Esophagus squamous epithelium (tissue), 5 donors: ENCODE results near the gene RBM5. TPM values are rescaled to one million over a fixed set of nuclear protein-coding genes. Genes with fewer than 3 reads are reported as not detected.

ENCODE experiments used
- DNase-seq: peaks from one replicate; lab custom pipeline; 2025; lab: John Stamatoyannopoulos, UW
- H3K27ac ChIP-seq, 4 donors: fragments of 200-600 bp; sonication (generic); one replicate each; pipeline ENCODE4 v1.5.1; 2016 to 2019; ENCODE audit warnings: mild to moderate bottlenecking in 1 of 4
- H3K27me3 ChIP-seq, 4 donors: fragments of 200-600 bp; sonication (generic); 1 replicate in 3 of 4; 2 replicates in 1 of 4; pipeline versions ENCODE4 v1.5.1 to v1.6.0; 2017 to 2021; ENCODE audit warnings: antibody characterized with exemption in 1 of 4
- H3K36me3 ChIP-seq, 3 donors: fragments of 200-600 bp; sonication (generic); one replicate each; pipeline ENCODE4 v1.5.1; 2016 to 2019
- H3K4me1 ChIP-seq, 3 donors: fragments of 200-600 bp; sonication (generic); one replicate each; pipeline ENCODE4 v1.5.1; 2017 to 2019
- H3K4me3 ChIP-seq, 4 donors: fragments of 200-600 bp; sonication (generic); 1 replicate in 3 of 4; 2 replicates in 1 of 4; pipeline ENCODE4 v1.5.1; 2016 to 2019; ENCODE audit warnings: mild to moderate bottlenecking in 2 of 4, moderate library complexity in 1 of 4
- H3K9me3 ChIP-seq, 3 donors: fragments of 200-600 bp; sonication (generic); one replicate each; pipeline ENCODE4 v1.5.1; 2016 to 2019
- CTCF ChIP-seq, 6 experiments: fragments of 450-650 bp in 4 of 6; fragments of 200-600 bp in 2 of 6; sonication (generic) in 2 of 6; IDR thresholded peaks; one replicate each; pipeline ENCODE4 v1.5.1; 2016 to 2019; ENCODE audit warnings: antibody characterized with exemption in 6 of 6, mild to moderate bottlenecking in 4 of 6, moderate library complexity in 4 of 6
- POLR2A ChIP-seq, 4 donors: fragments of 450-650 bp; IDR thresholded peaks; one replicate each; pipeline ENCODE4 v1.6.1; 2017; ENCODE audit warnings: antibody characterized with exemption in 4 of 4, mild to moderate bottlenecking in 4 of 4, moderate library complexity in 3 of 4
- WGBS, 2 donors: methylation state at CpG; one replicate each; pipeline ENCODE4 v1.1.5; 2018; 5-methylcytosine and 5-hydroxymethylcytosine counted together
- intact Hi-C: fragments of 100-400 bp; cut with DNase I; formaldehyde crosslinking; loops from one replicate; pipeline ENCODE4 v1.15.0; 2022
- total RNA-seq, 4 donors: library from RNA; depleted of rRNA; stranded (reverse); fragments of >200 nt; gene quantifications; one replicate each; pipeline ENCODE4 v1.1.0, GENCODE V29; 2016
- donor health status: DM: yes; HTN: yes; CAD: no.

RBM5 gene
- total RNA-seq, 4 donors from 2014 or later = 60.1 to 197 (median 107) TPM

- WGBS, 2 donors = 20% methylated on average over 1 of the region's 2 CpGs; no CpG with 5 or more reads in 1 of the 2 donors
- intact Hi-C loops = no loop called here
- TF ChIP-seq CTCF (IDR thresholded peaks at IDR 0.05) (no peak), POLR2A (IDR thresholded peaks at IDR 0.05) (no peak)
Measured at GRCh38 chr3:50134367-50134766, 45.6 kb downstream of the RBM5 start.

DNA sequence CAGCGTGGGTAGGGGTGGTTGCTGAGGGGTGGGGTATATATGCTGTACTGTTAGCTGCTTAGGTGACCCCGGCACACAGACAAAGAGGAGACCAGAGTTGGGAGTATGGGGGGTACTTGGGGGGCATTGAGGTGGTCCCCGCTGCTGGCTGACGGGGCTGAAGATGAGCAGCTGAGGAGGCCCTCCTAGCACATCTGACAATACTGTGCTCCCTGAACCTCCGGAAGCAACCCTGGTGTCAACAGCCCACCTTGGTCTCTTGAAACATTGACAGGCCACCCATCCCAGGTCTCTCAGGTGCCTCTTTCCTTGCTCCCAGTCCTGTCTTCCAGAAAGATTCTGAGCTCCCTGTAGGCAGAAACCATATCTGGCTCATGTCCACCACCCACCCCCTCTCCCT lies 47.2 kb downstream of the RBM5 start:
- TF ChIP-seq CTCF (IDR thresholded peaks at IDR 0.05) = no peak
- TF ChIP-seq POLR2A (IDR thresholded peaks at IDR 0.05) = no peak
- intact Hi-C loops = no loop called here
- 94 to 95% methylated on average over 3 to 5 of the region's 5 CpGs for WGBS, 2 donors
- no peaks in the 10 kb centered on the region for H3K9me3 ChIP-seq
- peaks cover 0 to 5% (median 0%) of the 10 kb centered on the region in 4 donors for H3K27me3 ChIP-seq
- DNase-seq = no peak
- no peak overlapping the region for H3K4me3 ChIP-seq
- no peak overlapping the region for H3K27ac ChIP-seq
- H3K4me1 ChIP-seq = peaks cover 14 to 68% (median 26%) of the 10 kb centered on the region in 3 donors
- H3K36me3 ChIP-seq = no peaks in the 10 kb centered on the region

More at GRCh38 chr3:50134367-50134766, 45.6 kb downstream of the RBM5 start:
- Histone ChIP-seq H3K4me1 (peaks cover 12 to 56% (median 24%) of the 10 kb centered on the region in 3 donors), H3K36me3 (no peaks in the 10 kb centered on the region), H3K4me3 (no peak overlapping the region), H3K27ac (no peak overlapping the region), H3K27me3 (peaks cover 0 to 5% (median 0%) of the 10 kb centered on the region in 4 donors), H3K9me3 (no peaks in the 10 kb centered on the region)
- DNase-seq = no peak

DNA sequence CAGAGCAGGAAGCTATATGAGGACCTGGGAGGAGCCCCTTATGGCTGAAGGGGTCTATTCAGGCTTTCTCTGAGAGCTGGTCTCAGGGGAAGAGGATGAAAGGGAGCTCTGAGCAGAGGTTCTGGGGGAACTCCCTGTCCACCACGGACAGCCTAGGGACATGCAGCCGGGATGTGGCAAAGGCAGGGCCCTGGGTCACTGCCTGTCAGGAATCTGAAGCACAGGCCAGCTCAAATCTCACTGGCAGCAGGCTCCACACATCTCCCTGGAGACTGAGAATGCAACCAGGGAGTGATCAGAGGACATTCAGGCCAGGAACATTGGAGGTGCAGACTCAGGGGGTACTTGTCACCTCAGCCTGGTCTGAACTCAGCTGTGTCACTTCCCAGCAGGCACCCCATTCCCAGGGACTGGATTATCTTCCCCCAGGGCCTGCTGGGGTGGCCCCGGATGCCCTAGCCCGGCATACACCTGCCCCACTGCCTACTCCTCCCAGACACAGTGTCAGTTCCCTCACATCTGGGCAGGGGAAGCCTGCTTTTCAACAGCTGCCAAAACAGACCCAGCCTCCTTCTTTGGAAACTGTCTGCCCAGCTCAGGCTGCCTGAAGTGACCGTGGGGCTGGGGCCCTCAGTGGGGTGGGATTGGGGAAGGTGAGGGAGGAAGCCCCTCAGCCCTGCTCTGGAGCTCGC lies 48.1 kb downstream of the RBM5 start:
- DNase-seq = no peak
- Histone ChIP-seq H3K36me3 (no peaks in the 10 kb centered on the region), H3K4me1 (peaks cover 14 to 68% (median 26%) of the 10 kb centered on the region in 3 donors), H3K4me3 (no peak overlapping the region), H3K27me3 (peaks cover 0 to 5% (median 0%) of the 10 kb centered on the region in 4 donors), H3K27ac (no peak overlapping the region), H3K9me3 (no peaks in the 10 kb centered on the region)
- intact Hi-C loops = no loop called here
- WGBS, 2 donors = 88% methylated on average over 3 of the region's 6 CpGs; no CpG with 5 or more reads in 1 of the 2 donors
- no peak for TF ChIP-seq POLR2A (IDR thresholded peaks at IDR 0.05)
- TF ChIP-seq CTCF (IDR thresholded peaks at IDR 0.05) = no peak

DNA sequence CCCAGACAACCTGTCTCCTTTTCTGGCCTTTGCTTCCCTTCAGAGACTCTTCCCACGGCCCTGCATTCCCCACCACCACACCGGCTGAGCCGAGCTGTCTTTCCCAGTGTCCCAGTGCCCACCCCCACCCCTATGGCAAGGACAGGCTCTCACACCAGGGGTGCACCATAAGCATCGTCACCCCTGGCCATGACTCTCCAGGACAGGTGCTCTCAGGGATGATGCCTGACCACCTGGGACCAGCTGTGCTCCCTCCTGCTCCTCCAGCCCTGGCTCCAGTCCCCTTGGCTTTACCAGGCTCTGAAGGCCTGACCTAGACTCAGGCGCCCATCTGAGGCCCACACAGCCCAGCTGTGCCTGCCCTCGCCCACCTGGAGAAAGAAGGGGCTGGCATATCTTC lies 48.8 kb downstream of the RBM5 start:
- intact Hi-C loops = no loop called here
- DNase-seq = no peak
- Histone ChIP-seq H3K27me3 (peaks cover 0 to 5% (median 0%) of the 10 kb centered on the region in 4 donors), H3K4me1 (peaks cover 14 to 68% (median 26%) of the 10 kb centered on the region in 3 donors), H3K36me3 (no peaks in the 10 kb centered on the region), H3K9me3 (no peaks in the 10 kb centered on the region), H3K27ac (no peak overlapping the region), H3K4me3 (no peak overlapping the region)
- WGBS, 2 donors = 86 to 88% methylated on average over 4 to 5 of the region's 6 CpGs
- TF ChIP-seq POLR2A (IDR thresholded peaks at IDR 0.05) = no peak
- no peak for TF ChIP-seq CTCF (IDR thresholded peaks at IDR 0.05)
